Mucosa of gallbladder (tissue), 1 donor: ENCODE measurements around the gene TCF15. TPM values are rescaled to one million over a fixed set of nuclear protein-coding genes. Genes with fewer than 3 reads are reported as not detected.

Source experiments
- DNase-seq: peaks from one replicate; pipeline ENCODE4 v3.0.0-alpha.2; 2020; ENCODE audit warnings: low spot score
- total RNA-seq: library from RNA; stranded (reverse); gene quantifications from one replicate; pipeline ENCODE4 v1.2.1, GENCODE V29; 2021
- donor health status: DM: no; HTN: no; CAD: no.

TCF15 gene, protein sequence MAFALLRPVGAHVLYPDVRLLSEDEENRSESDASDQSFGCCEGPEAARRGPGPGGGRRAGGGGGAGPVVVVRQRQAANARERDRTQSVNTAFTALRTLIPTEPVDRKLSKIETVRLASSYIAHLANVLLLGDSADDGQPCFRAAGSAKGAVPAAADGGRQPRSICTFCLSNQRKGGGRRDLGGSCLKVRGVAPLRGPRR
- total RNA-seq = 0.37 TPM

DNA sequence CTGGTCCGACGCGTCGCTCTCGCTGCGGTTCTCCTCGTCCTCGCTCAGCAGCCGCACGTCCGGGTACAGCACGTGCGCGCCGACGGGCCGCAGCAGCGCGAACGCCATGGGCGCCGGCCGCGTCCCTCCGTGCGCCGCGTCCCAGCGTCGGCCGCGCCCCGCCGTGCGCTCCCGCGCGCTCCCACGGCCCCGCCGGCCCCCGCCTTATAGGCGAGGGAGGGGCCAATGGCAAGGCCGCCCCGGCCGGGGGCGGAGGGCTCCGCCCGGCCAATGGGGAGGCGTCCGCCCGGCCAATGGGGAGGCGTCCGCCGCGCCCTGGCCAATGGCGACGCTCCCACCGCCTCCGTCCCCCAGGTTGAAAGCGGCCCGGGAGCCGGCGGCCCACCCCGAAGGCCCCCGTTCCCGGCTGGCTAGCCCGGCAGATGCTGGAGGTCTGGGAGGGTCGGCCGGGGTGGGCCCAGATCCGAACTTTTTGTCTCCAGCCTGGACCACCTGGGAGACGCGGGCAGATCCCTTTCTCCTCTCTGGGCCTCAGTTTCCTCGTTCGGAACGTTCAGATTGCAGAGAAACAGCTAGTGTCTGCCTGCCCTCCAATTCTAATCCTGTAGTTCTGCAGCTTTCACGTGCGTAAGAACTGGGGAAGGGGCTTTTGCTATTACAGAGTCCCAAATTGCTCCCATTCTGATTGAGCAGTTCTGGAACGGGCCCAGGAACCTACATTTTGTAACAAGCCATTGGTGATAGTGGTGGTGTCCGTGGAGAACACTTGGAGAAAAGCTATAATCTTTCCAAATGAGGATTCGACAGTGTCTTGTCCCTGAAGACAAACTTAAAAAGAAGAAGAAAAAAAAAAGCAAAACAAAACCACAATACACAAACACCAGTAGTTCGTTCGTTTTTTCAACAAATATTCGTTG, at the start of gene TCF15:
Gene TCF15 (minus strand): TSS at position 180 of the 917 bp plus-strand sequence. CDS start 72 bp downstream, at position 108.
- DNase-seq = no peak

DNA sequence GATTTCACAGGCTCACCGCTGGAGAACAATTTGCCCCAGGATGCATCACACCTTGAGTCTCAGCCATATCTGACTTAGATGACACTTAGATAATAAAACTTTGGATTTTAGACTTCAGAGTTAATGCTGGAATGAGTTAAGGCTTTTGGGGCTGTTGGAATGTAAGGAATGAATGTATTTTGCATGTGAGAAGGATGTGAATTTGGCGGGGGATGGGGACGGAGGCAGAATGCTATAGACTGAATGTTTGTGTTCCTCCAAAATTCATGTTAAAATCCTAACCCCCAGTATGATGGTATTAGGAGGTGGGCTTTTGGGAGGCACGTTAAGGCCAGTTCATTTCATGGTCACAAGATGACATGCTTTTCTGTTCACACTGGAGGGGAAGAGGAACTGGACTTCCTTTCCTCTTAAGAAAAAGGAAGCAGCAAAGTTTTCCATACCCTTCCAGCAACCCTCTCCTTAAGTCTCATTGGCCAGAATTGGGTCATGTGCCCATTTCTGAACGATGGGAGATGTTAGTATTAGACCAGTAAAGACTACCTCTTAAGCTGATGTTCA, 48.7 kb upstream of the TCF15 start:
- DNase-seq = no peak

DNA sequence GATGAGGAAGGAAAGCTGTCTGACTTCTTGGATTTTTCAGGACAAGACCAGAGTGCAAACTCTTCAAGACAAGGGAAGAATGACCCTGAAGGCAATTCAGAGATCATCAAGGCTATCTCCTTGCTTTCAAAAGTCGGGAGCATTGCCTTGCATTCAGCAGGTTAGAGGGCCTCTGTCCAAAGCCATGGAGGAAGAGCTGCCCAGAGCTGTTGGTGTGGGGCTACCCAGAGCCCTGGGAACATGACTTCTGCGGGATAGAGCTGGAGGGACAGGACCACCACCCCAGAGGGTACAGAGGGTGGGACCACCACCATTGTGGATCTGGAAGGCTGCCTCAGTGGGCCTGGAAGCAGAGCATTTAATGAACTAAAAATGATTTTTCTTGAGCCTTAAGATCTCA, 48.1 kb upstream of the TCF15 start:
- DNase-seq = no peak

DNA sequence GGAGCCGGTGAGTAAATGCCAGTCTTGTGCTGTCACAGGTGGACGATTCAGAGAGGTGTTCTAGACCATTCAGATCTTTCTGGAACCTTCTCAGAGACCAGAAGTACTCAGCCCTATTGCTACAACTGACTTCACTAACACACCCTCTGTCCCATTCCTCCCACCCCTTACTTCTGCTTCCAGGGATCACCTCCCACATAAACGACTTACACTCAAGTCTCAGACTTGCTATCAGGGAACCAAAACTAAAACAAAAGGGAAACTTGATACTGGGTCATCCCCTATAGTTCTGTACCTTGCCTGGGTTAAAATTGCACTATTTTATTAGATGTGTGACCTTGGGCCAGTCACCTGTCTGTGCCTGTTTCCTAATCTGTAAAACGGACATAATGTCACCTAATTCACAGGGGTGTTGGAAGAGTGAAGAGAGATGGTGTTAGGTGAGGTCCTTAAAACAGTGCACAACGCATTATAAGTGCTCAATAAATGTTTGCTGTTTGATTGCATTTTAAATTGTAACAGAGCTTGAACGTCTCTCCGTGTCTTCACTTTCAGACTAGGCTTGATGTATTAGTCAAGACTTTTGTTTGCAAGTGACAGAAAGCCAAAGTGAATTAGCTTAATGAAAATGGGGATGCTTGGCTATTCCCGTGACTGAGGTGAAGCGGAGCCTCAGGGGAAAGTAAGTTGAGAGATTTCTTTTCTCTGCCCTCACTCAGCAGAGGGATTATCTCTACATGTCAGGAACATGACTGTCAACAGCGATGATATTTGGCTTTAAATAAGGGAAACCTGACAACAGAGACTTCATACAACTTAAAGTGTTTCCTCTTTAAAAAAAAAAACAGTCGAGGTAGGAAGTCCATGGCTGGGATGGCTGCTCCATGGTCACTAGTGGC, 45.9 kb upstream of the TCF15 start:
- no peak for DNase-seq

DNA sequence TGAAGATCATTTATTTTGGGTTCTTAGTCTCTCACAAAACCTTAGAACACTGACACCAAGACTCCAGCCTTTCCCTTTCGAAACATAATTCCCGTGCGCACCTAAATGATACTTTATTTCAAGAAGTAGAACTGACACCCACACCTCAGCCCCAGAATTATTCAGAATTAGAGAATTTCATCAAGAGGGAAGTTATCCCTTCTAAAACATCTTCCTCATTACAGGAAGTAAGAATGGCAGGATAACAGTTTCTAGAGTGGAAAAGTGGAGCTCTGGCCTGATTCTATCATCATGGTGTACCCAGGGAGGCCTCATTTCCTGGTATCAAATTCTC, 44.3 kb upstream of the TCF15 start:
- DNase-seq = no peak

DNA sequence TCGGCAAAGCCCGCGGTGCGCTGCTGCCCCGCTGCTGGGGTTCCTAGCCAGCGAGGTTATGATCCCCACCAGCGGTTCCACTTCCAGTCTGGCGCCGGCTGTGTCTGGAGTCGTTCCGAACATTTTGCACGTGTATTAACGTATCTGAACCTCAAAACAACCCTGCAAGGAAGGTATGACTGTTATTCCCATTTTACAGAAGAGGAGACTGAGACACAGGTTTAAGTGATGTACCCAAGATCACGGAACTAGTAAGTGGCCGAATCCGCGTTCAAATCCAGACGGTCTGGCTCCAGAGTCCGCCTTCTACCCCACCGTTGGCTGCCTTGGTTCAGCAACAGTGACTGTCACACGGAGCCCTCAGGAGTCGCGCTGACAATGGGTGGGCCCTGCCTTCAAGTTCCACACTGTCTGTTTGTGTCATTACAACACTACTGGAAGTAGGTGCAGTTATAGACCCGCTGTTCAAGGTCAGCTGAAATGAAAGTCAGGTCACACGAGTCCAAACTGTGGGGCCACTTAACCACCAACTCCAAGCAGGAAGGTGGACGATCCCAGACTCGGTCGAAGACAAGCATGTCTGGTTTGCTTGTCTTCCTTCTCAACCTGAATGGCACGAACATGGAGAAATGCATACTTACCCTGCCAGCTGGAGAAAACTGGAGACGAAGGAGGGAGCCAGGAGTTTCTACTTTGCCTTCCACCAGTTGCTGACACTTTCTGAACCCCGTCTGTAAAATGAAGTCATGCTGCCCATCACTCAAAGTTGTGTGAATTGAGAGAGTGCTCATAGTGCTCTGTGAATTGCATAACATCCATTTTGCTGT, 43.7 kb upstream of the TCF15 start:
- DNase-seq = no peak

DNA sequence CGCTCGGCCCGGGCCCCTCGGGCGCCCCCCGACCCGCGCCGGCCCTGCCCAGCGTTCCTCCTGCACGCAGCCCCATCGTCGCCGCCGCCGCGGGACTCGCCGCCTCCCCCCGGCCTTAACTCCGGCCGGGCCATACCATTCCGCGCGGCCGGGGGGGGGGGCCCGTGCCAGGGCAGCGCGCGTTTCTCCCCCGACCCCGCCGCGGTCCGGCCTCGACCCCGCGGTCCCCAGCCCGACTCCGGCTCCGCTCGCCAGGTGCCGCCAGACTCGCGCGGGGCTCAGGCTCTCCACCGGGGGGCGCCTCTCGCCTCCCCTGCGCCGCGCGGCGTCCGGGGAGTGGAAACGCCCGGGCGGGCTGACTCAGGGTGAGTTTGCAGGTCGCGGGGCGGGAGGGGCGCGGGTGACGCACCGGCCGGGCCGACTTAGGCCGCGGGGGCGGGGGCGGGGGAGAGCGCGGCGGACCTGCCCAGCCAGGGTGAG, 43.0 kb upstream of the TCF15 start, which contains the start of gene SRXN1:
Gene SRXN1 (minus strand): TSS at position 91 of the 480 bp plus-strand sequence. CDS start 15 bp downstream, at position 76.
- DNase-seq = peak; percentile 86

DNA sequence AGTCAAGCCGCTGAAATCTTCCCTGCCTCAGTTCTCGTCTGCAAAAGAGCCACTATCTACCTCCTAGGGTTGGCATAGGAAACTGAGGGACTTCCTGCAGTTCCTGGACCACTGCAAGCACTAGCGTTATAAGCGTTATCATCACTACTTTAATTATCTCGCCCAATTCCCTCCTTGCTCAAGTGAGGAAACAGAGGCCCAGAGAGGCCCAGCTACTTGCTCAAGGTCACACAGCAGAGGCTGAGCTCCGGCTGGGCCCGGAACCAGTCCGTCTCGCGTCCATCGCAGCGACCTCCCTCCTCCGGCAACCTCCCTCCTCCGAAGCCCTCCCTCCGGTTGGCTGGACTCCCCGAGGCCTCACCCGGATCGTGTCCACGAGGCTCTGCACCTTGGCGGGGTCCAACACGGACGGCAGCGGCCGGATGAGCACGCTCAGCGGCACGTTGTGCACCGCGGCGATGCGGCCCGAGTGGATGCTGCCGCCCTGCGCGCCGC, 42.6 kb upstream of the TCF15 start:
- DNase-seq = no peak

DNA sequence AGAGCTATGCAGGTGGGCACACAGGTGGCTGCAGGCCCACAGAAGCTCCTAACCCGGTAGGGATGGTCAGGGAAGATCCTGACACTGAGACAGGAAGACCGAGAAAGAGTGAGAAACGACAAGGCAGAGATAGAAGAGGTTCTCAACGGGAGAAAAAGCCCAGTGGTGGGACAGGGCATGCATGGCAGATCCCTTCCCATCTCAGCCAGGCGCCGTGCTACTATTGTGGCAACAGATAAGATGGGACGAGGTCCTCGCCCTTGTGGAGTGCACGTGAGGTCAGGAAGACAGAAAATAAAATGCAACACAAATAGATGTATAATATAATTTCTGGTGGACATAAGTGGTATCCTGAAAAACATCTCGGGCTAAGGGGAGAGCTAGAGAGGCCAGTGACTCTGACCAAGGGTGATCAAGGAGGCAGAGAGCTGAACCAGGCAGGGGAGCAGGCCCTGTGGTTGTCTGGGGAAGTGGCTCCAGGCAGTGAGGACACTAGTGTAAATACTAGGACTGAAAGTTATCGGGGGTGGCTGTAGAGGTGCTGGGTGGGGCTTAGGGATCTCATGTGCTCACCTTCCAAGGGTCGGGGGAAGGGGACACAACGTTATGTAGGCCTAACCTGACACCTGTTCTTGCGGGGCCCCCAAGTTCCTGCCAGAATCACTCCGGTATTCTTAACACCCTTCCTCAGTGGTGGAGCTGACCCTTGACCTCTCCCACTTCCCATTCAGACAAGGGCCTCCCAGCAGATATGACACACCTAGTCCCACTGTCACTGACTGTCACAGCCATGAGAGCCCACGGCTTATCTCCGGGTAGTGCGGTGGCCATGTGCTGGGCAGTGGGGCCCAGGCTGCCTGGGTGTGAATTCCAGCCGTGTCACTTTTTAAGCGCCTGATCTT, 41.9 kb upstream of the TCF15 start:
- no peak for DNase-seq

DNA sequence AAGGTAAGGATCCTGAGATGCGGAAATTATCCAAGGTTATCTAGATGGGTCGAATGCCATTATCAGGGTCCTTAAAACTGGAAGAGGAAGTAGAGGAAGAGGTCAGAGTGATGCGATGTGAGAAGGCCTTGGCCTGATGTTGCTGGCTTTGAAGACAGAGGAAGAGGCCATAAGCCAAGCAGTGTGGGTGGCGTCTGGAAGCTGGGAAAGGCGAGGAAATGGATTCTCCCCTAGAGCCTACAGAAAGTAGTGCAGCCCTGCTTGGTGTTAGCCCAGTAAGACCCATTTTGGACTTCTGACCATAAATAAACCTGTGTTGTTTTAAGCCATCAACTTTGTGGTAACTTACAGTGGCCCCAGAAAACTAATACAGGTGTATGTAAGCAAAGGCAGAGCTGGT, 40.8 kb upstream of the TCF15 start:
- DNase-seq = no peak

DNA sequence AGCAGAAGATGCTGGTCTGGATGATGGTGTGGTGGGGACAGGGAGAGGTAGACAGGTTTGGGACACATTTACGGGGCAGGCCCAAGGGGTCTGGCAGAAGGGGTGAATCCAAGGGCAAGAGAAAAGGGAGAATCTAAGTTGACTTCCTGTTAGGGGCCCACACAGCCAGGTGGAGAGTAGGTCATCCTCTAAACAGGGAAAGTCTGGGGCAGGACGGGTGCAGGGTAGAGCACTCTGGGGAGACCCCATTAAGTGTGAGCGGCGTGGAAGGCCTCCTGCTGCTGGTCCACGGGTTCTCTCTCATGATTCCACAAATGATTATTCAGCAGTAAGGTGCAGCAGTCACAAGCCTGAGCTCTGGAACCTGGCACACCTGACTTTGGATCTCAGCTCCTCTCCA, 40.2 kb upstream of the TCF15 start:
- DNase-seq = no peak

DNA sequence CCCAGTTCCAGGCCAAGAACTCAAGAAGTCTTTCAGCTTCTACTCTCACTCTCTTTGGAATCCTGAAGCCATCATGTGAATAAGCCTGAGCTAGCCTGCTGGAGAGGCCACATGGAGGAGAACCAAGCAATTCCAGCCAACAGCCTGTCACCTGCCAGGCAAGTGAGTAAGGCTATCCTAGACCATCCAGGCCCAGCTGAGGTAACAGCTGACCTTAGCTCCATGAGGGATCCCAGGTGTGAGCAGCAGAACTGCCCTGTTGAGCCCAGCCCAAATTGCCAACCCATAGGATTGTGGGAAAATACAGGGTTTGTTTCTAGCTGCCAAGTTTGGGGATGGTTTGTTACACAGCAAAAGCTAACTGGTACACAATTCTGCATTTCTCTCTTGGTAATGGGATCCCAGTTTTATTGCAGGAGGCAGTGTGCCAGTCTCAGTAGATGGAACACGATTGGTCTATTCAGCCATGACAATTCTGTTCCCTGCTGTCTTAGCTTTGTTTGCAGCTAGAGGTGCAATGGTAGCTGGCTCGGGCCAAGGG, 37.4 kb upstream of the TCF15 start:
- no peak for DNase-seq

DNA sequence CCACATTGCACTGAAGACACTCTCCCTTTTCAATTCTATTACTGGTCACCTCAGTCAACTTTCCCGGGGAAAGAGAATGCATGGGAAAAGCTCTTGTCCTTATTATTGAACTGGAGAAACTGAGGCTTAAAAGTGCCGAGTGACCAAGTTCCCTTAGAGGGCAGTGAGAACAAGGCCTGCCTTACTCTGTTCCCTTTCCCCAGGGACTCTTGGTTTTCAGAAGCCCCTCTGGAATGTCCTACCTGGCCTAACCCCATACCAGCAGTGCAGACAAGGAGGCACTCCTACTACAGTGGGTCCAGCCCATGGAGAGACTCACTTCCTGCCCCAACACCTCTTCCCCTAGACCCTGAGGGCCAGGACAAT, 36.7 kb upstream of the TCF15 start:
- no peak for DNase-seq

DNA sequence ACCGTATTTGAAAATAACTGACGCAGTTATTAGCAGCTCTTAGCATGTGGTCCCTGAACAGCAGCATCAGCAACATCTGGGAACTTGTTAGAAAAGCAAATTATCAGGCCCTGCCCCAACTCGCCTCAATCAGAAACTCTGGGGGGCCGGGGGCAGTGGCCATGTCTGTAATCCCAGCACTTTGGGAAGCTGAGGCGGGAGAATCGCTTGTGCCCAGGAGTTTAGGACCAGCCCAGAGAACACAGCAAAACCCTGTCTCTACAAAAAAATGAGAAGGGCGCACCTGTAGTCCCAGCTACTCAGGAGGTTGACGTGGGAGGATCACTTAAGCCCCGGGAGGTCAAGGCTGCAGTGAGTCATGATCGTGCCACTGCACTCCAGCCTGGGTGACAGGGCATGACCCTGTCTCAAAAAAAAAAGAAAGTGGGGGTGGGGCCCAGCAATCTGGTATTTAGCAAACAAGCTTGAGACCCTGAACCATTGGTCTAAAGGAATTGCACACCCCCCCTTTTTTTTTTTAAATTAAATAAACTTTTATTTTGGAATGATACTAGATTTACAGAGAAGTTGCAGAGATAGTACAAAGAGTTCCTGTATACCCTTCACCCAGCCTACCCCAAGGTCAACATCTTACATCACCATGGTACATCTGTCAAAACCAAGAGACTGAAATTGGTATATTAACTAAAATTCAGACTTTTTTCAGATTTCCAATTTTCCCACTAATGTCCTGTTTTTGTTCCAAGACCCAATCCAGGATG, 36.2 kb upstream of the TCF15 start:
- DNase-seq = no peak

DNA sequence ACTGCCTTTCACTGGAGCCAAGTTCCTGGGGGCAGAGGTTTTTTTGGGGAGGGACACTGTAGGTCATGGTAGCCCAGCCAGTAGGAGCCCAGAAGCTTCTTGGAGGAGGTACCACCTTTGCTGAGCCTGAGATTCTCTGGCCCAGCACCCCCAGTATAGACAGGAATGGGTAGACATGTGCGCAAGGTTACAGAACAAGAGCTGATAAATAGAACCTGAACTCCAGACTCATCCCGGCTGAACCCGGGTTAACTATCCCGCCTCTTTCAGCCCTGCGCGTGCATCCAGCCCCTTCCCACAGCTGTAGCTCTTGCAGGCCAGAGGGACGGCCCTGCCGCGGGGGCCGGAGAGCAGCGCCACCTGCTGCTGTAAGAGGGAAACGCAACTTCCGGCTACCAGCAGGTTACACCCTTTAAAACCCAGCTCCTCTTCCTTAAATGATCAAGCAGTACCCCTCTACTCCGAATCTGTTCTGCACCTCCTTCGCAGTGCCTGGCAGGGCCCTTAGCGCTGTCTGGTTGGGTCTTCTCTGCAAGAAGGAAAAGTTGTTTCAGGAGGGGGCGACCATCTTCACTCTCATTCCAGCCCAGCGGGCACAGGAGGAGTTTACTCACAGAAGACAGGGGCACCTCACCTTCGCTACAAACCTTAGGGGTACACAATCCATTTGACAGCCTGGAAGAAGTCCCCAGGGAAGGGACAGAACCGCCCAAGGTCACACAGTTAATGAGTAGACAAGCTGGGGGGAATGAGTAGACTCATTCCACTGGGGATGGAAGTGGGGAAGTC, 35.4 kb upstream of the TCF15 start:
- peak; percentile 62 for DNase-seq

DNA sequence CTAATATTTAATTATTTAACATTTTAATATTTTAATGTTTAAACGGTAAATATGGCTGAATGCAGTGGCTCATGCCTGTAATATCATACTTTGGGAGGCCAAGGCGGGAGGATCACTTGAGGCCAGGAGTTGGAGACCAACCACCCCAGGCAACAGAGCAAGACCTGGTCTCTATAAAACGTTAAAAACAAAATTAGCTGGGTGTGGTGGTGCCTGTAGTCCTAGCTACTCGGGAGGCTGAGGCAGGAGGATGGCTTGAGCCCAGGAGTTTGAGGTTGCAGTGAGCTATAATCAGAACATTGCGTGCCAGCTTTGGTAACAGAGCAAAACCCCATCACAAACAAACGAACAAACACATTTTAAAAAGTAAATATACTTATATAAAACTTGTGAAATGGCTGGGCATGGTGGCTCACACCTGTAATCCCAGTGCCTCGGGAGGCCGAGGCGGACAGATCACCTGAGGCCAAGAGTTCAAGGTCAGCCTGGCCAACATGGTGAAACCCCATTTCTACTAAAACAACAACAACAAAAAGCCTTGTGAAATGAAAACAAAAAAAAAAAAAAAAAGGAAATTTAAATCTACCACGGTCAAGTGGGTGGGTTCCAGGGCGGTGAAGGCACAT, 34.7 kb upstream of the TCF15 start:
- DNase-seq = no peak
